GM23248 (cell line): ENCODE measurements around the gene RAB17. TPM values are rescaled to one million over a fixed set of nuclear protein-coding genes. Genes with fewer than 3 reads are reported as not detected.

Experiments
- DNase-seq: peaks from one replicate; pipeline ENCODE4 v3.0.0-alpha.2; 2015
- H2AFZ ChIP-seq: fragments of 200-600 bp; sonication (generic); 2 replicates; pipeline ENCODE4 v1.6.1; 2016; ENCODE audit warnings: antibody characterized with exemption
- H3F3A ChIP-seq: fragments of 200-600 bp; sonication (generic); 2 replicates; pipeline ENCODE4 v1.6.1; 2016; ENCODE audit warnings: mild to moderate bottlenecking, antibody characterized with exemption, mixed run types; ENCODE audit not compliant: insufficient read depth
- H3K27ac ChIP-seq: fragments of 200-600 bp; sonication (generic); 2 replicates; pipeline ENCODE4 v1.5.1; 2016; ENCODE audit warnings: mild to moderate bottlenecking
- H3K27me3 ChIP-seq: fragments of 200-600 bp; sonication (generic); replicated peaks from 2 replicates; pipeline ENCODE4 v1.6.1; 2016; ENCODE audit warnings: mild to moderate bottlenecking; ENCODE audit not compliant: insufficient read depth
- H3K36me3 ChIP-seq: fragments of 200-600 bp; sonication (generic); 2 replicates; pipeline ENCODE4 v1.6.1; 2016; ENCODE audit warnings: low read depth, mild to moderate bottlenecking
- H3K4me1 ChIP-seq: fragments of 200-600 bp; sonication (generic); 2 replicates; pipeline ENCODE4 v1.6.1; 2016; ENCODE audit warnings: mild to moderate bottlenecking; ENCODE audit not compliant: insufficient read depth
- H3K4me2 ChIP-seq: fragments of 200-600 bp; sonication (generic); one replicate; pipeline ENCODE4 v1.6.1; 2016; ENCODE audit warnings: mild to moderate bottlenecking; ENCODE audit not compliant: unreplicated experiment
- H3K4me3 ChIP-seq: fragments of 200-600 bp; sonication (generic); 2 replicates; pipeline ENCODE4 v1.5.1; 2016; ENCODE audit warnings: mild to moderate bottlenecking
- H3K79me2 ChIP-seq: fragments of 200-600 bp; sonication (generic); 2 replicates; pipeline ENCODE4 v1.6.1; 2016; ENCODE audit warnings: mild to moderate bottlenecking; ENCODE audit not compliant: insufficient read depth
- H3K9ac ChIP-seq: fragments of 200-600 bp; sonication (generic); 2 replicates; pipeline ENCODE4 v1.6.1; 2016; ENCODE audit warnings: mild to moderate bottlenecking
- H3K9me2 ChIP-seq: fragments of 200-600 bp; sonication (generic); 2 replicates; pipeline ENCODE4 v1.6.1; 2016; ENCODE audit warnings: mixed run types, mild to moderate bottlenecking, moderate library complexity; ENCODE audit not compliant: insufficient read depth
- H3K9me3 ChIP-seq: fragments of 200-600 bp; sonication (generic); one replicate; pipeline ENCODE4 v1.6.1; 2017; ENCODE audit warnings: low read depth
- H4K20me1 ChIP-seq: fragments of 200-600 bp; sonication (generic); 2 replicates; pipeline ENCODE4 v1.6.0; 2016; ENCODE audit not compliant: insufficient read depth
- EZH2 ChIP-seq: fragments of 200-600 bp; sonication (generic); IDR thresholded peaks from 2 replicates; pipeline ENCODE4 v1.6.1; 2018; ENCODE audit warnings: antibody characterized with exemption, mild to moderate bottlenecking; ENCODE audit not compliant: insufficient read depth, poor library complexity, severe bottlenecking
- EZH2phosphoT487 ChIP-seq: fragments of 200-600 bp; sonication (generic); IDR thresholded peaks from 2 replicates; pipeline ENCODE4 v1.6.1; 2018; ENCODE audit warnings: antibody characterized with exemption, moderate library complexity, mild to moderate bottlenecking, low read depth; ENCODE audit not compliant: insufficient read depth
- WGBS, 2 experiments: methylation state at CpG; one replicate each; pipeline ENCODE4 v1.1.6; 2015 to 2017; ENCODE audit warnings: low lambda C conversion rate in 2 of 2, low coverage in 1 of 2; ENCODE audit errors: missing lambda C conversion rate in 2 of 2; 5-methylcytosine and 5-hydroxymethylcytosine counted together
- in situ Hi-C: fragments of 300-500 bp; cut with MboI; formaldehyde crosslinking; loops from 2 replicates; pipeline ENCODE4 v1.15.0; 2020
- polyA plus RNA-seq: library from polyadenylated mRNA; unstranded; fragments of >200 nt; fragmentation: Nextera tagmentation; extraction: Ambion mirVana; gene quantifications from 2 replicates; pipeline ENCODE4 v1.2.1, GENCODE V29; 2016
- total RNA-seq: library from RNA; depleted of rRNA; stranded (reverse); fragments of >200 nt; shearing (Covaris generic); gene quantifications from 2 replicates; pipeline ENCODE4 v1.2.3, GENCODE V29; 2014

RAB17 gene
- total and polyA plus RNA-seq, 2 experiments from 2014 or later = 1.7 TPM; not detected in 1

DNA sequence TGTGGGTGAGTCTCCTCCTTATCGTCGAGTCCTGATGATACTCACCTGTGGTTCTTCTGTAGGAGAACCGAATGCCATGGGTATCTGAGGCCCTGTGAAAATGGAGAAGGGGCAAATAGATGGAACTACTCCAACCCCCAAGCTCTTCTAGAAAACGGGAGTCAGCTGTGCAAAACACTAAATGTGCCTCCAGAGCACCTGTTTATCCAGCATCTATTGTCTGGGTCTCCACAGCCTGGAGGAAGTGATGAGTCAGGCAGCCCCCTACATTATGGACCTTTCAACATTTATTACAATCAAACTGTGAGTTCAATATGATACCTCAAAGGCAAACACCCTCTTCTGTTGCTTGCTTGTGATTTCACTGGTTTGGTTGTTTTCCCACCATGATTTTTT is 27.1 kb upstream of the RAB17 start:
- no peaks in the 10 kb centered on the region for H3K9me2 ChIP-seq
- DNase-seq = no peak
- peak overlapping the region; percentile 48; the same call in 1 of the 2 replicates for H3K9ac ChIP-seq
- H3K4me2 ChIP-seq = peak overlapping the region; percentile 54
- H2AFZ ChIP-seq = no peak overlapping the region
- H3K36me3 ChIP-seq = no peaks in the 10 kb centered on the region
- no peaks in the 10 kb centered on the region for H3K9me3 ChIP-seq
- no peak overlapping the region for H3K4me3 ChIP-seq
- 72 to 76% methylated on average over 4 of the region's 4 CpGs for WGBS, 2 experiments
- peak overlapping the region; percentile 81 for H3K27ac ChIP-seq
- TF ChIP-seq EZH2 (no peak), EZH2phosphoT487 (no peak)
- H3K79me2 ChIP-seq = no peaks in the 10 kb centered on the region
- no peaks in the 10 kb centered on the region for H4K20me1 ChIP-seq
- peaks cover 53% of the 10 kb centered on the region for H3F3A ChIP-seq
- H3K4me1 ChIP-seq = peaks cover 35% of the 10 kb centered on the region
- in situ Hi-C loops = no loop called here
- H3K27me3 ChIP-seq = no peaks in the 10 kb centered on the region

DNA sequence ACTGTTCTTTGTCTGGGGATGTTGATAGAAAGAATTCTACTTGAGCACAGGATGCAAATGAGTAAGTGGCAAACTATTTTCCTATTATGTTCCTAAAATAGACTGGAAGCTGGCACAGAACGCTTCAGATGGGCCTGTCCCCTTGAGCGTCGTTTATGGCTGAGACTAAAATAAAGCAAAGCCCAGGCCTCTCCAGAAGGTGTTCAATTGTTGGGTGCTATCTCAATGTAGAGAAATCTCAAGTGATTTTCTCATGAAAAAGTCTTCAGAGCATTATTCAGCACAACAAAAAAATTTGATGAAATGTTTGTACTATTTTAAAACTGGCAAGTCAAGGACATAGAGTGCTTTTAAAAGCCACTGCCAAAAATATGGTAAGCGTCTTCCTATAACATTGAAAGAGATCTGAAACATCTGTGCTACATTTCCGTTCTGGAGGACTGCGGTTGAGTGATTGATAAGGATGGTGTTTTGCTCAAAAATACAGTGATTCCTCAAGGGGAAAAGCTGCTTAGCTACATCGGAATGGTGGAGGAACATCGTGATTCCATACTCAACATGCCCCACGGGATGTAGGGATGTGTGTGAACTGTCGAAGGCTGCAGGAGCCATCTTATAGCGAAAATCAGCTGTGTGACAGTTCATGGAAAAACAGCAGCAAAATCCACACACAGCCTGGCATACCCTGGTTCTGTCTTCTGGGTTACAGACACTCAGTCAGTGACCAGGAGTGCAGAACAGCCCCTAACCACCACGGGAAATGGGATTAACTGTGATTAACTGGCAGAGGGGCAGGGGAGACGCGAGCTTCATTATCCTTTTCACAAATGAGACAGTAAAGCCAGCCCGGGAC is 26.4 kb upstream of the RAB17 start:
- H3K79me2 ChIP-seq = no peaks in the 10 kb centered on the region
- H3K27ac ChIP-seq = peak overlapping the region; percentile 81
- peak overlapping the region; percentile 55 for H3K9ac ChIP-seq
- peak overlapping the region; percentile 25 for H2AFZ ChIP-seq
- H3K27me3 ChIP-seq = no peaks in the 10 kb centered on the region
- peak; percentile 87 for DNase-seq
- H3F3A ChIP-seq = peaks cover 53% of the 10 kb centered on the region
- H3K9me2 ChIP-seq = no peaks in the 10 kb centered on the region
- H3K9me3 ChIP-seq = no peaks in the 10 kb centered on the region
- no peaks in the 10 kb centered on the region for H3K36me3 ChIP-seq
- peaks cover 35% of the 10 kb centered on the region for H3K4me1 ChIP-seq
- no peaks in the 10 kb centered on the region for H4K20me1 ChIP-seq
- H3K4me3 ChIP-seq = peak overlapping the region; percentile 13; the same call in 1 of the 2 replicates
- TF ChIP-seq EZH2phosphoT487 (no peak), EZH2 (no peak)
- WGBS, 2 experiments = 22 to 23% methylated on average over 15 of the region's 15 CpGs
- peak overlapping the region; percentile 54 for H3K4me2 ChIP-seq
- in situ Hi-C loops = no loop called here

DNA sequence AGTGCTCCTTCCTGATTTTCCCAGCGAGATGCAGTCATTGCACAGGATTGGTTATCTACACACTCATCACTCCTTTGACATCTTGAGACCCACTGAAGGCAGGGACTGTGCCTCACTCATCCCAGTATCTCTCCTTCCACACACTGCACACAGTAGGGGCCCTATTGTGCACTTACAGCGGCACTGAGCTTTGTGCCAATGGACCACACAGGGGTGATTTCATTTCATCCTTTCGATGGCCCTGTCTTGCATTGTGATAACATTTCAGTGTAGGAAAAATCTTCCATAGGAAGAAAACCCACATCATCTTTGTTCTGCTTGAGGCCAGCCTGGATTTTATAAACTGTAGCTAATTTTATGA is 25.8 kb upstream of the RAB17 start:
- Histone ChIP-seq H3K4me2 (peak overlapping the region; percentile 54), H3K4me3 (peak overlapping the region; percentile 13; the same call in 1 of the 2 replicates), H3K9me3 (no peaks in the 10 kb centered on the region), H3K4me1 (peaks cover 35% of the 10 kb centered on the region), H3K79me2 (no peaks in the 10 kb centered on the region), H3F3A (peaks cover 53% of the 10 kb centered on the region), H3K9ac (peak overlapping the region; percentile 55), H3K27me3 (no peaks in the 10 kb centered on the region), H3K36me3 (no peaks in the 10 kb centered on the region), H3K27ac (peak overlapping the region; percentile 81), H2AFZ (0 out of 2 replicates have a peak overlapping the region, but pooled peaks have one; percentile 58), H4K20me1 (no peaks in the 10 kb centered on the region), H3K9me2 (no peaks in the 10 kb centered on the region)
- 11 to 19% methylated on average over 3 of the region's 3 CpGs for WGBS, 2 experiments
- TF ChIP-seq EZH2 (no peak), EZH2phosphoT487 (no peak)
- in situ Hi-C loops = no loop called here
- DNase-seq = peak; percentile 30

DNA sequence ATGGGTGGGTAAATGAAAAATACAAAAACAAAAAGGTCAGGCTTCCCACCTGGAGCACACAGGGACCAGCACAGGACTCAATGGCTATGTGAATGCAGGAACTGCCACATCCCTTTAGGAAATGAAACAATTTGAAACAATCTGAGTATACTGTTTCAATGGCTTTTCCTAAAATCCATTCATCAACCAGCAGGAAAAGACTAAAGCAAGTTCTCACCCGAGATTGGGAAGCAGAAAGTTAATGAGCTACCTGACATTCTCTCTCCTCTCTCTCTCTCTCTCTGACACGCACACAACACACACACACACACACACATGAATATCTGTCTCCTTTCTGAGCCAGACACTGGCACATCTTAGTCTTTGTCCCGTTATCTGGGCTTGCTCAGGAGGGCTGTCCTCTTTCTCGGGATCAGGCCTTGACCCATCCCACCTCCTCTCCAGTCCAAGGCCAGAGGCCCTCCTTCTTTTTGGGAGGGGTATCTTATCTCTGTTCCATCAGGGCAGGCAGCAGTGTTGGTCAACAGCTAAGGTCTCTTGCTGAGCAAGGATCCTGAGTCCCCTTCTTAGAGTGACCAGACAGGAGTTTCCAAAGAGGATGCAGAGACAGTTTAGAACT is 25.2 kb upstream of the RAB17 start:
- WGBS, 2 experiments = 35 to 36% methylated on average over 4 of the region's 4 CpGs
- in situ Hi-C loops = no loop called here
- Histone ChIP-seq H3K9me2 (no peaks in the 10 kb centered on the region), H3K4me2 (peak overlapping the region; percentile 54), H3K4me1 (peaks cover 35% of the 10 kb centered on the region), H4K20me1 (no peaks in the 10 kb centered on the region), H3K4me3 (0 out of 2 replicates have a peak overlapping the region, but pooled peaks have one; percentile 13), H3K9ac (peak overlapping the region; percentile 55), H3K27ac (peak overlapping the region; percentile 81), H3K36me3 (no peaks in the 10 kb centered on the region), H2AFZ (peak overlapping the region; percentile 58), H3K79me2 (no peaks in the 10 kb centered on the region), H3K27me3 (no peaks in the 10 kb centered on the region), H3F3A (peaks cover 53% of the 10 kb centered on the region), H3K9me3 (no peaks in the 10 kb centered on the region)
- DNase-seq = no peak
- TF ChIP-seq EZH2 (no peak), EZH2phosphoT487 (no peak)
